Measurements from ENCODE around the gene MSMB. TPM values are rescaled to one million over a fixed set of nuclear protein-coding genes. Genes with fewer than 3 reads are reported as not detected.
A peak's percentile ranks its signal among the peaks of the same experiment; 100 is the strongest.

Gene MSMB
- total RNA-seq, 1 experiment from 2014 or later, result not detected

- TF ChIP-seq ZNF281 (CRISPR knock-in tag; IDR thresholded peaks at IDR 0.05), result no peak
- no peak for TF ChIP-seq ATF2 (CRISPR knock-in tag; IDR thresholded peaks at IDR 0.05; ENCODE audit: borderline replicate concordance, low read depth)
- no peak for TF ChIP-seq PRDM15 (CRISPR knock-in tag; IDR thresholded peaks at IDR 0.05)
- TF ChIP-seq SMAD3 (CRISPR knock-in tag; IDR thresholded peaks at IDR 0.05; ENCODE audit: borderline replicate concordance), result 0 out of 2 replicates have a peak, but pooled peaks have one; percentile 57
- TF ChIP-seq TEAD4 (CRISPR knock-in tag; IDR thresholded peaks at IDR 0.05), result peak; percentile 55; the same call in 1 of the 2 replicates
- TF ChIP-seq RELA (CRISPR knock-in tag; IDR thresholded peaks at IDR 0.05; ENCODE audit: borderline replicate concordance), result no peak
- TF ChIP-seq TEAD1 (CRISPR knock-in tag; IDR thresholded peaks at IDR 0.05), result no peak
- peak; percentile 50; the same call in 1 of the 2 replicates for TF ChIP-seq HMGXB4 (CRISPR knock-in tag; IDR thresholded peaks at IDR 0.05)
- no peak for TF ChIP-seq NFYB (CRISPR knock-in tag; conservative IDR thresholded peaks at IDR 0.05; ENCODE audit: low read depth)
- peak; percentile 47; the same call in 1 of the 2 replicates for TF ChIP-seq MAX (CRISPR knock-in tag; IDR thresholded peaks at IDR 0.05)
Observed at GRCh38 chr10:46022978-46023702, 22.9 kb downstream of the MSMB start (continued).

GRCh38 chr10:46020344-46020657, 25.8 kb downstream of the MSMB start:
- no peak for DNase-seq (ENCODE audit: low spot score)
- POLR2A ChIA-PET, result no interaction called here
- CTCF ChIA-PET, result interaction anchor here (0.7 to 1.8 kb wide), 3 partner anchors 8 to 209 kb away, joined by 3 to 9 read pairs (median 5); partner anchors contain the start of gene NCOA4
- H3K4me3 Mint-ChIP-seq, result no peak overlapping the region
- H3K36me3 Mint-ChIP-seq, result peaks cover 4% of the 10 kb centered on the region
- ATAC-seq, result no peak
- H3K9me3 Mint-ChIP-seq, result no peaks in the 10 kb centered on the region
- no peak overlapping the region for H3K27ac Mint-ChIP-seq
- TF ChIP-seq ELF4 (CRISPR knock-in tag; IDR thresholded peaks at IDR 0.05; ENCODE audit: low read depth) (no peak), ZNF425 (CRISPR knock-in tag; conservative IDR thresholded peaks at IDR 0.05) (no peak), E2F1 (CRISPR knock-in tag; IDR thresholded peaks at IDR 0.05) (no peak), SMAD4 (CRISPR knock-in tag; IDR thresholded peaks at IDR 0.05) (no peak), ZSCAN18 (CRISPR knock-in tag; IDR thresholded peaks at IDR 0.05) (no peak)
- no peaks in the 10 kb centered on the region for H3K27me3 Mint-ChIP-seq (ENCODE audit: low read depth)
- peaks cover 38% of the 10 kb centered on the region for H3K4me1 Mint-ChIP-seq
